SK-N-SH (cell line): ENCODE results near the gene PTPRF.

Experiments used
- CTCF ChIP-seq: fragments of 200-600 bp; sonication (generic); IDR thresholded peaks from 2 replicates; pipeline ENCODE4 v1.6.1; 2017; ENCODE audit warnings: antibody characterized with exemption, mild to moderate bottlenecking, moderate library complexity
- NFIC ChIP-seq: IDR thresholded peaks from 2 replicates; pipeline ENCODE4 v1.4.0; 2012; ENCODE audit warnings: borderline replicate concordance
- POLR2AphosphoS5 ChIP-seq: IDR thresholded peaks from 2 replicates; pipeline ENCODE4 v1.6.1; 2012; ENCODE audit warnings: low read depth, low read length
- RAD21 ChIP-seq: IDR thresholded peaks from 2 replicates; pipeline ENCODE4 v1.6.1; 2012; ENCODE audit warnings: mild to moderate bottlenecking, low read length
- RCOR1 ChIP-seq: fragments of 150-350 bp; IDR thresholded peaks from 2 replicates; pipeline ENCODE4 v1.6.1; 2017; ENCODE audit warnings: antibody characterized with exemption, low read length
- REST ChIP-seq: IDR thresholded peaks from 2 replicates; pipeline ENCODE4 v1.6.1; 2012; ENCODE audit warnings: mild to moderate bottlenecking, low read depth, low read length, moderate library complexity
- TAF1 ChIP-seq: IDR thresholded peaks from 2 replicates; pipeline ENCODE4 v1.6.1; 2012; ENCODE audit warnings: low read depth, mild to moderate bottlenecking, low read length, moderate library complexity, borderline replicate concordance

DNA sequence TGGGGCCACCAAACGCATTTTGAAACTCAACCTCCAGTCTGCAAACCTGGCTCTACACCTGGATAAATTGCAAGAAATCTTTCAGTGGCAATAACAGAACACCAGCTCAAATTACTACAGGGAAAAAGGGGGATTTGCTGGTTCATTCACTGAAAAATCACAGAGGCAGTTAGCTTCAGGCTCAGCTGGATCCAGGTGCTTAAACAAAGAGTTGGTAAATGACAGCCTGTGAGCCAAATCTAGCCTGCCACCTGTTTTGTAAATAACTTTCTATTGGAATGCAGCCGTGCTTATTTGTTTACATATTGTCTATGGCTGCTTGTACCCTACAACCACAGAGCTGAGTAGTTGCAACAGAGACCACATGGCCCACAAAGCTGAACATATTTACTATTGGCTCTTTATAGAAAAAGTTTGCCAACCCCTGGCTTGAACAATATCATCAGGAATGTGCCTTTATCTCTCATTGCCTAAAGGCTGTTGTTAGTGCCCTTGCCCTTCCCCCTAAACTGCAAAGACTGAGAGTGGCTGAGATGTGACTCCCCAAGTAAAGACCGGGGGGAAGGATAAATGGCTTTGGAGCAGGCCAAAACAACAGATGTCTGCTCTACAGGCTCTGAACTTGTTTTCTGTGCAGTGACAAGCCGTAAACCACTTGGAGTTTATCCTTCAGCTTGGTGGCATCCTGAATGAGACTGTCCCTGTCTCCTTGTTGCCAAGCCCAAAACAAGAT is 21.5 kb upstream of the PTPRF start:
- TF ChIP-seq RAD21: no peak
- TF ChIP-seq CTCF: no peak
- TF ChIP-seq TAF1: no peak
- no peak for TF ChIP-seq RCOR1
- no peak for TF ChIP-seq POLR2AphosphoS5
- no peak for TF ChIP-seq REST
- no peak for TF ChIP-seq NFIC
